Trophoblast cell (in vitro differentiated cells and primary cell): ENCODE data around the gene RTP5.

Source experiments
- DNase-seq, 2 donors: peaks; one replicate each; pipeline ENCODE4 v3.0.0-alpha.2; 2016
- H2AFZ ChIP-seq: 2 replicates; pipeline ENCODE4 v1.6.1; 2013; ENCODE audit warnings: low read length, moderate library complexity, mild to moderate bottlenecking; ENCODE audit not compliant: insufficient read depth, poor library complexity
- H2AK5ac ChIP-seq: 2 replicates; pipeline ENCODE4 v1.6.1; 2013; ENCODE audit warnings: mild to moderate bottlenecking, low read length
- H2BK120ac ChIP-seq: 2 replicates; pipeline ENCODE4 v1.6.1; 2013; ENCODE audit warnings: low read length, mild to moderate bottlenecking, moderate library complexity; ENCODE audit not compliant: insufficient read depth, poor library complexity
- H2BK12ac ChIP-seq: 2 replicates; pipeline ENCODE4 v1.6.1; 2013; ENCODE audit warnings: mild to moderate bottlenecking, low read length, moderate library complexity
- H2BK5ac ChIP-seq: 2 replicates; pipeline ENCODE4 v1.6.1; 2013; ENCODE audit warnings: low read length, low read depth, moderate library complexity, mild to moderate bottlenecking; ENCODE audit not compliant: poor library complexity
- H3K14ac ChIP-seq: 2 replicates; pipeline ENCODE4 v1.6.1; 2013; ENCODE audit warnings: mild to moderate bottlenecking, low read length
- H3K18ac ChIP-seq: 2 replicates; pipeline ENCODE4 v1.6.1; 2013; ENCODE audit warnings: mild to moderate bottlenecking, low read length
- H3K23ac ChIP-seq: 2 replicates; pipeline ENCODE4 v1.6.1; 2013; ENCODE audit warnings: low read length
- H3K27ac ChIP-seq: 2 replicates; pipeline ENCODE4 v1.5.1; 2013; ENCODE audit warnings: low read depth, mild to moderate bottlenecking, inconsistent platforms, low read length, moderate library complexity
- H3K27me3 ChIP-seq: 2 replicates; pipeline ENCODE4 v1.6.1; 2013; ENCODE audit warnings: inconsistent platforms, mild to moderate bottlenecking, low read length, moderate library complexity; ENCODE audit not compliant: insufficient read depth
- H3K36me3 ChIP-seq, 2 experiments: 1 replicate in 1 of 2; 2 replicates in 1 of 2; pipeline ENCODE4 v1.6.1; 2013; ENCODE audit warnings: low read length in 2 of 2, mild to moderate bottlenecking in 2 of 2, moderate library complexity in 1 of 2; ENCODE audit not compliant: insufficient read depth in 2 of 2, control insufficient read depth in 1 of 2
- H3K4ac ChIP-seq: 2 replicates; pipeline ENCODE4 v1.6.1; 2013; ENCODE audit warnings: low read depth, mild to moderate bottlenecking, low read length, moderate library complexity
- H3K4me1 ChIP-seq, 2 experiments: 1 replicate in 1 of 2; 2 replicates in 1 of 2; pipeline ENCODE4 v1.6.1; 2013; ENCODE audit warnings: low read length in 2 of 2, mild to moderate bottlenecking in 2 of 2, moderate library complexity in 1 of 2; ENCODE audit not compliant: insufficient read depth in 2 of 2, control insufficient read depth in 1 of 2
- H3K4me2 ChIP-seq: 2 replicates; pipeline ENCODE4 v1.6.1; 2013; ENCODE audit warnings: inconsistent platforms, mild to moderate bottlenecking, low read length, moderate library complexity
- H3K4me3 ChIP-seq: 2 replicates; pipeline ENCODE4 v1.5.1; 2013; ENCODE audit warnings: mild to moderate bottlenecking, low read depth, low read length, inconsistent platforms
- H3K79me1 ChIP-seq: one replicate; pipeline ENCODE4 v1.6.1; 2013; ENCODE audit warnings: low read length
- H3K79me2 ChIP-seq: 2 replicates; pipeline ENCODE4 v1.6.1; 2013; ENCODE audit warnings: low read length, mild to moderate bottlenecking; ENCODE audit not compliant: control insufficient read depth, insufficient read depth, poor library complexity
- H3K9ac ChIP-seq: 2 replicates; pipeline ENCODE4 v1.6.1; 2013; ENCODE audit warnings: mild to moderate bottlenecking, low read length
- H3K9me3 ChIP-seq: 2 replicates; pipeline ENCODE4 v1.6.1; 2013; ENCODE audit warnings: low read depth, mild to moderate bottlenecking, control low read depth, inconsistent platforms, low read length; ENCODE audit not compliant: insufficient read depth
- H4K12ac ChIP-seq: 2 replicates; pipeline ENCODE4 v1.6.1; 2013; ENCODE audit warnings: low read depth, mild to moderate bottlenecking, low read length, moderate library complexity
- H4K8ac ChIP-seq: 2 replicates; pipeline ENCODE4 v1.6.1; 2013; ENCODE audit warnings: low read depth, mild to moderate bottlenecking, low read length, moderate library complexity
- H4K91ac ChIP-seq: one replicate; pipeline ENCODE4 v1.6.1; 2013; ENCODE audit warnings: low read depth, mild to moderate bottlenecking, low read length, moderate library complexity
- WGBS: extraction: QIAGEN DNeasy Blood & Tissue Kit; methylation state at CpG from one replicate; pipeline ENCODE4 v1.1.7; 2013; ENCODE audit warnings: missing lambda C conversion rate; ENCODE audit not compliant: insufficient read length, insufficient coverage; ENCODE audit errors: extremely low coverage; 5-methylcytosine and 5-hydroxymethylcytosine counted together

Gene RTP5

DNA sequence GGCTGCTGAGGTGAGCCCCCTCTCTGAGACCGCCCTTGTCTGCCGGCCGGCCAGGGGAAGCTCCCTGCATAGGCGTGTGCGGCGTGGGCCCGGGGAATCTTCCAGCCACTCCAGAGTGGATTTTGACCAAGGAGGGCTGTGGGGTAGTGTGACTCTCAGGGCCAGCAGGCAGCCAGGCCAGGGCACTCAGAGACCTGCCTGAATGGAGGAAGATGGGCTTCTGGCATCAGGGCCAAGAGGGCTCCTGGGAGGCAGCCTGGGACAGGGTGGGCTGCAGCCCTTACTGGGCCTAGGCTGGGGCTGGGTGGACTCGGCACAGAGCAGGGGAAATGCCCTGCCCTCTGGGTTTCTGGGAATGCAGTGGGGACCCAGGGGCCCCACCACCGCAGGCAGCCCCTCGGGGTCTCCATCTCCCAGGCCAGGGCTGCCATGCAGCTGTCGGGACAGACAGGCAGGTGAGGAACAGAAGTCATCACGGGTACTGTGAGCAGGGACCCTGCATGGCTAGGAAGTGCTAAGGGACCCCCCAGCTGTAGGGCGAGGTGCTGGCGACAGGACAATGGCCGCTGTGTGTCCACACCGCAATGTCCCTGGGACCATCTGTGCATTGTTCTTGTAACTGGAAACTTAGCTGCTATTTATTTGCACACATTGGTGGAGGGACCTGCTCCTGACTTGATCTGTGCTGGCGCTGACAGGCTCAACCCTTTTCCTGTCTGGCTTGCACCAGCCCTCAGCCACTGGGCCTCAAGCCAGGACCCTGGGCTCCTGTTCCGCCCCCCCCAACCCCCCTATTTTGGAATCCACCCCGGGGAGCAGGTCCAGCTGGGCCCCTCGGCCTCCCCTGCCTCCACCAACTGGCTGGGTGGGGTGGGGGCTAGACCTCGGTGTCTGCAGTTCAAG, 14.9 kb upstream of the RTP5 start:
- H3K4me2 ChIP-seq = no peak overlapping the region
- no peak overlapping the region for H3K23ac ChIP-seq
- no peaks in the 10 kb centered on the region for H3K79me1 ChIP-seq
- no peak overlapping the region for H2AK5ac ChIP-seq
- no peak overlapping the region for H4K12ac ChIP-seq
- no peak overlapping the region for H3K27ac ChIP-seq
- no peaks in the 10 kb centered on the region for H3K4me1 ChIP-seq
- H4K8ac ChIP-seq = no peak overlapping the region
- H4K91ac ChIP-seq = no peak overlapping the region
- H3K36me3 ChIP-seq = no peaks in the 10 kb centered on the region
- H2BK12ac ChIP-seq = no peak overlapping the region
- no peaks in the 10 kb centered on the region for H3K27me3 ChIP-seq
- H2BK5ac ChIP-seq = no peak overlapping the region
- no peak overlapping the region for H2BK120ac ChIP-seq
- H3K9ac ChIP-seq = no peak overlapping the region
- H3K14ac ChIP-seq = no peak overlapping the region
- no peak for DNase-seq
- WGBS = no CpG with 5 or more reads among the region's 21 CpGs
- H2AFZ ChIP-seq = no peak overlapping the region
- H3K4ac ChIP-seq = no peak overlapping the region
- no peaks in the 10 kb centered on the region for H3K79me2 ChIP-seq
- no peak overlapping the region for H3K4me3 ChIP-seq
- H3K9me3 ChIP-seq = no peaks in the 10 kb centered on the region
- H3K18ac ChIP-seq = no peak overlapping the region

DNA sequence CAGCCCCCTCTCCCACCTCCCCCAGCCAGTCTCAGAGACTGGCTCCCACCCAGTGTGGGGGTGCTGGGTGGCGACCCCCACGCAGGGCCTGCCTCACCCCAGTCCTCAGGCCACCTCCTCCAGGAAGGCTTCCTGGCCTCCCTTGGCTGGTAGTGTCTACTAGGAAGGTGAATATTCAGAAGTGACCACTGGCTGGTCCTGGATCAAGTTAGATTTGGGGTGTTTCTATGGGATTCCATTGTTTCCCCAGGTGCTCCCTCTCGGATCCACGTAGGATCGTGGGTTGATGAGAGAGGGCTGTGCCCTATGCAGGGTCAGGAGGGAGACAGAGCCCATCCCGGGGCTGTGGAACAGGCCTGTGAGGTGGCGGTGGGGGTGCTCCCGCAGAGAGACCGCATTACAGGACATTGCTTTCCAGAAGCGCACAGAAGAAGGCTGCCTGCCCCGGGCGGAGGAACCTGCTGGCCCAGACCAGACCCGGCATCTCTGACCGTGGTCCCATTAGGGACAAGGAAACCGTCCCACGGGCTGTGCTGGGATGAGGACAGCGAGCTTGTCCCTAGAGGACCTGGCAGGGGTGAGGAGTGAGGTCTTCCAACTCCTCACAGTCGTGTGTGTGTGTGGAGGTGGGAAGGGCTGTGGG, 14.2 kb upstream of the RTP5 start:
- H3K23ac ChIP-seq = no peak overlapping the region
- H2AK5ac ChIP-seq = no peak overlapping the region
- H3K18ac ChIP-seq = no peak overlapping the region
- H4K12ac ChIP-seq = no peak overlapping the region
- H3K14ac ChIP-seq = no peak overlapping the region
- no peak overlapping the region for H4K91ac ChIP-seq
- no peak overlapping the region for H3K9ac ChIP-seq
- H3K4me3 ChIP-seq = no peak overlapping the region
- no peaks in the 10 kb centered on the region for H3K4me1 ChIP-seq
- H3K4me2 ChIP-seq = no peak overlapping the region
- H2AFZ ChIP-seq = no peak overlapping the region
- H3K79me2 ChIP-seq = no peaks in the 10 kb centered on the region
- no peaks in the 10 kb centered on the region for H3K79me1 ChIP-seq
- H3K9me3 ChIP-seq = no peaks in the 10 kb centered on the region
- no peak overlapping the region for H4K8ac ChIP-seq
- H3K4ac ChIP-seq = no peak overlapping the region
- no peak overlapping the region for H2BK5ac ChIP-seq
- no peak overlapping the region for H2BK120ac ChIP-seq
- no peak overlapping the region for H2BK12ac ChIP-seq
- WGBS = no CpG with 5 or more reads among the region's 18 CpGs
- no peak for DNase-seq
- no peaks in the 10 kb centered on the region for H3K36me3 ChIP-seq
- no peak overlapping the region for H3K27ac ChIP-seq
- no peaks in the 10 kb centered on the region for H3K27me3 ChIP-seq

DNA sequence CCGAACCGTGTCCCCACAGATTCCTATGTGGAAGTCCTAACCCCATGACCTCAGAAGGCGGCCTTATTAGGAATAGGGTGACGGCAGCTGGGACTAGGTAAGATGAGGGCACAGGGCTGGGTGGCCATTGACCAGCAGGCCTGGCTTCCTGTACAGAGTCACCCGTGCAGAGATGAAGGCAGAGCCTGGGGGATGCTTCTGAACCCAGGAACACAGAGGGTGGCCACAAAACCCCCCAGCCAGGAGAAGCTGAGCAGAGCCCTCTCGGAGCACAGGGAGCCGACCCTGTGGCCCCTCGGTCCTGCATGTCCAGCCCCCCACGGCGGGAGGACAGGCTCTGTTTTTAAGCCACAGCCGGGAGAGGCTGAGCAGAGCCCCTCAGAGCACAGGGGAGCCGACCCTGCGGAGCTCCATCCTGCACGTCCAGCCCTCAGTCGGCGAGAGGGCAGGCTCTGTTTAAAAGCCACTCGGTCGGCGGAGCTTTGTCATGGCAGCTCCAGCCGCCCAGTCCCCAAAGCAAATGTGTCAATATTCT, 13.6 kb upstream of the RTP5 start:
- H3K9ac ChIP-seq = no peak overlapping the region
- H2AFZ ChIP-seq = no peak overlapping the region
- no peak overlapping the region for H3K4ac ChIP-seq
- no peak overlapping the region for H4K12ac ChIP-seq
- H3K4me2 ChIP-seq = no peak overlapping the region
- no peak overlapping the region for H3K23ac ChIP-seq
- no peak overlapping the region for H4K91ac ChIP-seq
- H3K27ac ChIP-seq = no peak overlapping the region
- no peak overlapping the region for H3K18ac ChIP-seq
- H3K14ac ChIP-seq = no peak overlapping the region
- H3K27me3 ChIP-seq = no peaks in the 10 kb centered on the region
- no CpG with 5 or more reads among the region's 20 CpGs for WGBS
- no peaks in the 10 kb centered on the region for H3K4me1 ChIP-seq
- DNase-seq = no peak
- no peaks in the 10 kb centered on the region for H3K79me1 ChIP-seq
- no peak overlapping the region for H2BK120ac ChIP-seq
- H2AK5ac ChIP-seq = no peak overlapping the region
- no peak overlapping the region for H2BK12ac ChIP-seq
- H4K8ac ChIP-seq = no peak overlapping the region
- H2BK5ac ChIP-seq = no peak overlapping the region
- no peaks in the 10 kb centered on the region for H3K79me2 ChIP-seq
- H3K9me3 ChIP-seq = no peaks in the 10 kb centered on the region
- no peak overlapping the region for H3K4me3 ChIP-seq
- H3K36me3 ChIP-seq = no peaks in the 10 kb centered on the region

DNA sequence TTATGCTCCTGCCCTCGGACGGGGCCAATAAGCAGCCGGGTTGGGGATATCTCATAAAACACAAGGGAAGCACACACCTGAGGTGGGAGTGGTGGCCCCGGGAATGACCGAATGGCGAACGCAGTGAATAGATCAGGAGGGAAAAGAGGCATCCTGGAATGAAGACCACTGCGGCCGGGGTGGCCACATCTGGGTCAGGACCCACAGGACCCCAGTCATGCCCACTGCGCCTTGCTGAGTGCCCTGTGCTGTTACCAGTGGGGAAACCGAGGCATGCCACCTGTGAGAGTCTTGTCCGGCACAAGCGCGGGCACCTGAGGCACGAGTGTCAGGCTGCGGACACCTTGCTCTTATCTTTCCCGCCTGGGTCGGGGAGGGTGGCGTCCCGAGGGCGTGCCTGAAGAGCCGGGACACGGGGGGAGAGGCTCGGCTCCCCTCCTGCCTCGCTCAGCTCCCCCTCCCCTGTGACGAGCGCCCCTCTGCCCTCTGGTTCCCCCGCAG, 12.4 kb upstream of the RTP5 start:
- Histone ChIP-seq H3K4me3 (no peak overlapping the region), H3K4me2 (no peak overlapping the region), H3K27ac (no peak overlapping the region), H3K18ac (no peak overlapping the region), H3K4ac (no peak overlapping the region), H4K12ac (no peak overlapping the region), H4K8ac (no peak overlapping the region), H3K9me3 (no peaks in the 10 kb centered on the region), H2AK5ac (no peak overlapping the region), H3K9ac (no peak overlapping the region), H3K14ac (no peak overlapping the region), H2BK12ac (no peak overlapping the region), H3K4me1 (no peaks in the 10 kb centered on the region), H3K79me2 (no peaks in the 10 kb centered on the region), H3K23ac (no peak overlapping the region), H2BK5ac (no peak overlapping the region), H2AFZ (no peak overlapping the region), H3K27me3 (no peaks in the 10 kb centered on the region), H2BK120ac (no peak overlapping the region), H4K91ac (no peak overlapping the region), H3K36me3 (no peaks in the 10 kb centered on the region), H3K79me1 (no peaks in the 10 kb centered on the region)
- DNase-seq = no peak
- WGBS = no CpG with 5 or more reads among the region's 28 CpGs
